ENCODE results near the gene EPS15.

- TF ChIP-seq BACH1 (IDR thresholded peaks at IDR 0.05; ENCODE audit: low read length) = no peak
- no peak for TF ChIP-seq CTCF (IDR thresholded peaks at IDR 0.05; ENCODE audit: control extremely low read depth in 1 of 3, insufficient read depth in 1 of 3, low read depth in 1 of 3, low read length in 3 of 3)
- no peak for TF ChIP-seq KDM5A (IDR thresholded peaks at IDR 0.05; ENCODE audit: low read length)
- TF ChIP-seq HDAC2 (IDR thresholded peaks at IDR 0.05; ENCODE audit: borderline replicate concordance in 1 of 2, low read depth in 2 of 2, low read length in 2 of 2) = no peak
- TF ChIP-seq JUND (IDR thresholded peaks at IDR 0.05; ENCODE audit: low read length) = no peak
- TF ChIP-seq CHD2 (IDR thresholded peaks at IDR 0.05; ENCODE audit: low read length) = no peak
- TF ChIP-seq YY1 (IDR thresholded peaks at IDR 0.05; ENCODE audit: low read depth, low read length) = no peak
- no peak for TF ChIP-seq CREB1 (IDR thresholded peaks at IDR 0.05)
- no peak for TF ChIP-seq EZH2 (IDR thresholded peaks at IDR 0.05; ENCODE audit: low read depth, low read length, severe bottlenecking)
- TF ChIP-seq TEAD4 (IDR thresholded peaks at IDR 0.05; ENCODE audit: low read depth, low read length) = no peak
- TF ChIP-seq SRF (IDR thresholded peaks at IDR 0.05; ENCODE audit: low read depth, low read length) = no peak
- no peak for TF ChIP-seq RBBP5 (IDR thresholded peaks at IDR 0.05; ENCODE audit: borderline replicate concordance, low read depth, low read length)
Observed at GRCh38 chr1:51559501-51559900, 40.4 kb upstream of the EPS15 start.

All from H1 (cell line).